Brain pericyte (primary cell): ENCODE measurements around the gene CACNA1D.
"Not testable (repeated sequence)": the region's sequence is repeated elsewhere in the genome, so short reads cannot be mapped to it uniquely, and the experiment has no call there.

Experiments
- DNase-seq: peaks from one replicate; pipeline ENCODE4 v3.0.0-alpha.2; 2012; ENCODE audit warnings: low read depth, low spot score

The CACNA1D gene

GRCh38 chr3:53651927-53652326 is 157.5 kb downstream of the CACNA1D start:
- no peak for DNase-seq

- no peak for DNase-seq
Observed at GRCh38 chr3:53657651-53658050, 163.2 kb downstream of the CACNA1D start.

- DNase-seq: no peak
Observed at GRCh38 chr3:53658613-53659193, 164.3 kb downstream of the CACNA1D start.

GRCh38 chr3:53659996-53660395 is 165.6 kb downstream of the CACNA1D start:
- no peak for DNase-seq

- no peak for DNase-seq
Observed at GRCh38 chr3:53661480-53661879, 167.1 kb downstream of the CACNA1D start.

GRCh38 chr3:53664812-53665211 is 170.4 kb downstream of the CACNA1D start:
- not testable (repeated sequence) for DNase-seq

- no peak for DNase-seq
Observed at GRCh38 chr3:53665608-53666425, 171.4 kb downstream of the CACNA1D start.

GRCh38 chr3:53668872-53669271 is 174.5 kb downstream of the CACNA1D start:
- no peak for DNase-seq

- no peak for DNase-seq
Observed at GRCh38 chr3:53670721-53671120, 176.3 kb downstream of the CACNA1D start.

- DNase-seq: no peak
Observed at GRCh38 chr3:53671192-53671960, 177.0 kb downstream of the CACNA1D start.

GRCh38 chr3:53671961-53672299 is 177.5 kb downstream of the CACNA1D start:
- DNase-seq: no peak

GRCh38 chr3:53672981-53673380 is 178.6 kb downstream of the CACNA1D start:
- DNase-seq: no peak

GRCh38 chr3:53673722-53674350 is 179.4 kb downstream of the CACNA1D start:
- DNase-seq: no peak

GRCh38 chr3:53674582-53674981 is 180.2 kb downstream of the CACNA1D start:
- DNase-seq: no peak

- no peak for DNase-seq
Observed at GRCh38 chr3:53675022-53675697, 180.7 kb downstream of the CACNA1D start.

GRCh38 chr3:53675942-53676341 is 181.5 kb downstream of the CACNA1D start:
- no peak for DNase-seq

- no peak for DNase-seq
Observed at GRCh38 chr3:53677413-53677812, 183.0 kb downstream of the CACNA1D start.

GRCh38 chr3:53680028-53680427 is 185.6 kb downstream of the CACNA1D start:
- no peak for DNase-seq

- no peak for DNase-seq
Observed at GRCh38 chr3:53682807-53683206, 188.4 kb downstream of the CACNA1D start.

- no peak for DNase-seq
Observed at GRCh38 chr3:53688066-53688465, 193.7 kb downstream of the CACNA1D start.

GRCh38 chr3:53688989-53689388 is 194.6 kb downstream of the CACNA1D start:
- no peak for DNase-seq

GRCh38 chr3:53689681-53690080 is 195.3 kb downstream of the CACNA1D start:
- no peak for DNase-seq
